GM19099 (cell line): ENCODE results near the gene IFNL4.

Experiments used
- POLR2A ChIP-seq: IDR thresholded peaks from 3 replicates; pipeline ENCODE4 v1.6.1; 2011; ENCODE audit warnings: low read depth; ENCODE audit not compliant: insufficient read length; ENCODE audit errors: extremely low read depth

IFNL4 gene

DNA sequence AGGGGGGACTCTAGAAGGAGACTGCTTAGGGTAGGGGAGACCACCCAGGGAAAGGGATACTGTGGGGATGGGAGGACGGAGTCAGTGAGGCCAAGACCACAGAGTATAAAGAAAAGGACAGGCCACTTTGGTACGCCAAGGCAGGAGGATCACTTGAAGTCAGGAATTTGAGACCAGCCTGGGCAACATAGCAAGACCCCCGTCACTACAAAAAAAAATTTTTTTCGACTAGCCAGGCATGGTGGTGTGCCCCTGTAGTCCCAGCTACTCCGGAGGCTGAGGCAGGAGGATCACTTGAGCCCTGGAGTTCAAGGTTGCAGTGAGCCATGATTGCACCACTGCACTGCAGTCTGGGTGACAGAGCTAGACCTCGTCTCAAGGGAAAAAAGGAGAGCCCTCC, 10.4 kb downstream of the IFNL4 start:
- TF ChIP-seq POLR2A: no peak

DNA sequence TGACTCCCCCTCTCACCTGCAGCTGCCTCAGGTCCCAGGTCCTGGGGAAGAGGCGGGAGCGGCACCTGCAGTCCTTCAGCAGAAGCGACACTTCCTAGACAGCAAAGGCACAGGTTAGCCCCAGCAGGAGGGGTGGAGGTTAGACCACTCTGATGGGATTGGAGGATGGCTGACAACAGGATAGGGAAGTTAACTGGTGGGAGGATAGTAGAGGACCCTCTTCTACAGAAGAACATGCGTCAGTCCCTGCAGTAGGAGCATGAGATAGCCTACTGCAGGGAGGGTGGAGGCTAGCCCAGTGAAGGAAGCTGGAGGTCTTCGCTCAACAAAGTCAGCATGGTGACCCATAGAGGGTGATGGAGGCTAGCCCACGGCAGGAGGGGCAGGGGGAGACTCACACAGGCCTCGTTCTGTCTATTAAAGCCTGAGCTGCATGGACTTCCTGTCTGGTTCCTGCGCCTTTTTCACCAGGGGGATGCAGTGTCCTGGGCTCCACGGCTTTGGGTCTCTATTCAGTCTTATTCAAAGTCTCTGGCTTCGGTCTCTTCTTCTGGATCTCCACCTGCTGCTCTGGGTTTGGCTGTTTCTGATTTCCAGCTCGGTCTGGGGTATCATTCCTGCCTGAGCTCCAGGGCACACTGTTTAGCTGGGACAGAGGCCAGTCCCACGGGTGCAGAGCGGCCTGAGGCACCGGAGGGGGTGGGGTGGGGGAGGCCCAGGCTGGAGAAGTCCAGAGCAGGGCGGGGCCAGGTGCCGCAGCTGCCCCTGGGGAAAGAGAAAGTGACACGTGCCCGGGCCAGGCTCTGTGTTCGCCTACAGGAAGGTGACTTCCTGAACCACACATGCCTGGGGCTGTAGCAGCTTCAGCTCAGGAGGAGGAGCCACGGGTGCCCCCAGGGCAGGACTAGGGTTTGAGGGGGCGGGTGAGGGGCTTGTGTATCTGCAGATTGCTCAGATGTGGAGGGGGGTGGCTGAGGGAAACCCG, 11.2 kb downstream of the IFNL4 start:
- TF ChIP-seq POLR2A: peak; percentile 18

DNA sequence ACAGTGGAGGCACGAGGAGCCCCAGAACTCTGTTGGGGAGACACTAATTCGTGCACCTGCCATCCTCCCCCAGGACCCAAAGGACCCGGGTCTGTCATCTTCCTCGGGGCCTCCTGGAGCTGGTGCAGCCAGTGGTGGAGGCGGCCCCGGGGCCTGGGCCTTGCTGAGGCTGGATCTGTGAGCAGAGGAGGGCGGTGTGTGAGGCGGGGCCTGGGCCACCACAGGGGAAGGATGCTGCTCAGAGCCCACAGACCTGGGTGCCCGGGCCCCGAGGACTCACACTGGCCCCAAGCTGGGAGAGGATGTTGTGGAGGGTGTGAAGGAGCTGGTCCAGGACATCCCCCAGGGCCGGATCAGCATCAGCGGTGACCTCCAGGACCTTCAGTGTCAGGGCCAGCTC, 12.1 kb downstream of the IFNL4 start:
- no peak for TF ChIP-seq POLR2A

DNA sequence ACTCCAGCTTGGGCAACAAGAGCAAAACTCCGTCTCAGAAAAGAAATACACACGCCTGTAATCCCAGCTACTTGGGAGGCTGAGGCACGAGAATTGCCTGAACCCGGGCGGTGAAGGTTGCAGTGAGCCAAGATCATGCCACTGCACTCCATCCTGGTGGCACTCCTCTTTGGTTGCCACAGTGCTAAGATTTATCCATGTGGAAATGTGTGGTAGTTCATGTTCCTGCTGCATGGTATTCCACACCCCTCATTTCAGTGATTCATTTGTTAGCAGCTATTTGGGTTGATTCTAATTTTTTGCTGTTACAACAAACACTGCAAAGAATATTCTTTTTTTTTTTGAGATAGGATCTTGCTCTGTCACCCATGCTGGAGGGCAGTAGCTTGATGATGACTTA, 15.9 kb downstream of the IFNL4 start:
- TF ChIP-seq POLR2A: no peak

DNA sequence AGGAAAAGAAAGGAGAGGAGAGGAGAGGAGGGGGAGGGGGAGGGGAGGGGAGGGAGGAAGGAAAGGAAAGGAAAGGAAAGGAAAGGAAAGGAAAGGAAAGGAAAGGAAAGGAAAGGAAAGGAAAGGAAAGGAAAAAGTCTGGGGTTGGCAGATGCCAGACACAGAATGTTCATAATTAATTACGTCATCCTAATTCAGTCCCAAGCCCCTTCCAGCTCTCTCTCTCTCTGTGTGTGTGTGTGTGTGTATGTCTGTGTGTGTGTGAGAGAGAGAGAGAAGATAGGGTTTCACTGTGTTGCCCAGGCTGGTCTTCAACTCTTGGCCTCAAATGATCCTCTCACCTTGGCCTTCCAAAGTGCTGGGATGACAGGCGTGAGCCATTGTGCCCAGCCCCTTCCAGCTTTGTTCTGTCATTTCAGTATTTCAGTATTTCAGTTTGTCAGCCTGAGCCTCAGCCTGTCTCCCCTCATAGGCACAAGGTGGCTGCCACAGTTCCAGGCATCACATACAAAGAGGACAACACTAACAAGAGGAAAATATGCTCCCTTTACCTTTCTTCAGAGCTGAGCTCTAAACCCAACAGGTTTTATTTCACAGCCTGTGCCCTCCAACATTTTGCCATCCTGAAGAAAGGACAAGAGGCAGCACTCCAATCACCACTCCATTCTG, 18.4 kb downstream of the IFNL4 start:
- no peak for TF ChIP-seq POLR2A

DNA sequence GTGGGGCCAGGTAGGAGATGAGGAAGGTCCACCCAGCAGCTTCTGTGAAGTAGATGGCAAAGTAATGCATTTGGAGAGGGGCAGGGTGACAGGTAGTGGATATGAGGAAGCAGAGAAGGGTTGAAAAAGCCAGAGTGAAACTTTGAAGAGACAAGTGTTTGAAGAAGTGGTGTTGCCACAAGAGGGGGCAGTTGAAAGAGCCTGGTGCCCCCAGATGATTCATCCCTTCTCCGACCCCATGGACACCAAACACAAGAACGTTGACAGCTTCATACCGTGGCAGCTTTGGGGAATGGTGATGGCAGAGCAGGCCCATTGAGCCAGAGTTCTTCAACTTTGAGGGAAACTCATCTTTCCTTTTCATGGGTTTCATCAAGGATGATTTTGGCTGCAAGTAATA, 23.7 kb downstream of the IFNL4 start:
- no peak for TF ChIP-seq POLR2A

DNA sequence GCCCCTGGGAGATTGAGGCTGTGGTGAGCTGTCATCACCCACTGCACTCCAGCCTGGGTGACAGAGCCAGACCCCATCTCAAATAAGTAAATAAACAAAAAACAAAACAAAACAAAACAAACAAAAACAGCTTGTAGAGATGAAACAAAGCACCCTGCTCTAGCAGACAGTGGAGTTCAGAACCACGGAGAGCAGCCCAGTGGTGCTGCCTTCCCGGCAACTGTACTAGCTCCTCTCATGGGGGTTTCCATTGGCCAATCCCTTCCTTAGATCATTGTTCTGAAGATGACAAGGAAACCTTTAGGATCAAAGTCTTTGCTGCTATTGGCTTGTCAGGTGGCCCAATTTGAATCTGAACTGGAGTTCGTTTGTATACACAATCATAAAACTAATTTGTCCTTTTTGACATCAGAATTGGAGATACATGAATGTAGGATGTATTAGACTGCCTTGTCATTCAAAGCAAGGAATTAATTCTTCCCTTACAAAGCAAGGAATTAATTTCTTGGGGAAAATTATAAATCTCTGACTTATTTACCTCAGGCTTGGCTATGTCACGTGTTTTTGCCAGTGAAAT, 24.9 kb downstream of the IFNL4 start:
- no peak for TF ChIP-seq POLR2A

DNA sequence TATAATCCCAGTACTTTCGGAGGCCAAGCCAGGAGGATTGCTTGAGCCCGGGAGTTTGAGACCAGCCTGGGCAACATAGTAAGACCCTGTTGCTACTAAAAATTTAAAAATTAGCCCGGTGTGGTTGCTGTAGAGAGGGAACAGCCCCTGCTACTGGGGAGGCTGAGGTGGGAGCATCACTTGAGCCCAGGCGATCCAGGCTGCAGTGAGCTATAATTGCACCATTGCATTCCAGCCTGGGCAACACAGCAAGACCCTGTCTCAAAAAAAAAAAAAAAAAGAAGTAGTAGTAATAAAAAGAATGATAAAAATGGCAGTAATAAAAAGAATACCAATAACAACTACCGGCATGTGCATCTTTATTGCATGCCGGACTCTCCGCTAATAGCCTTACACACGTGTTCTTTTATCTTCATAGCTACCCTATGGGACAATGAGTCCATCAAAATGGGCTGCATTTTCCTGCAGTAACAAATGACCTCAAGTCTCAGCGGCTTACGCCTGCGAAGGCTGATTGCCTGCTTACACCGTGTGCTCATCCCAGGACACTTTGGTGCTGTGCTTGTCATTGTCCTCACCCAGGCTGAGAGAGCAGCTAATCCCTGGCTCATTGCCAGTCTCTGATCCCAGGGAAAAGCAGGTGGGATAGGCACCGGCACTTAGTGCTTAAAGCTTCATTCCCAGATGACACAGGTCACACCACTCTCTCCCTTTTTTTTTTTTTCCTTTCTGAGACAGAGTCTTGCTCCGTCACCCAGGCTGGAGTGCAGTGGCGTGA, 30.2 kb downstream of the IFNL4 start:
- no peak for TF ChIP-seq POLR2A

DNA sequence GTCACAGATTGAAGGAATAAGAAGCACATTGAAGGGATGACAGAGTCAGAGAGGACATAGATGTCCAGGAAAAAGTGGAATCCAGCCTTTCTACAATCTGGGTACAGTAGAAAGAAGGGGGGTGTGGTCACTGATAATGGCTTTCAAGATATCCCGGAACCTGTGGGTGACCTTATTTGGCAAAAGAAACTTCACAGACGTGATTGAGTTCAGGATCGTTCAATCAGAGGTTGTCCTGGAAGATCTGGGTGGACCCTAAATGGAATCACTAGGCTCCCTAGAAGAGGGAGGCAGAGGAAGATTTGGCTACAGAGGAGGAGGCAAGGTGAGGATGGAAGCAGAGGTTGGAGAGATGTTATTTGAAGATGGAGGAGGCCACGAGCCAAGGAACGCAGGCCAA, 31.6 kb downstream of the IFNL4 start:
- TF ChIP-seq POLR2A: no peak

DNA sequence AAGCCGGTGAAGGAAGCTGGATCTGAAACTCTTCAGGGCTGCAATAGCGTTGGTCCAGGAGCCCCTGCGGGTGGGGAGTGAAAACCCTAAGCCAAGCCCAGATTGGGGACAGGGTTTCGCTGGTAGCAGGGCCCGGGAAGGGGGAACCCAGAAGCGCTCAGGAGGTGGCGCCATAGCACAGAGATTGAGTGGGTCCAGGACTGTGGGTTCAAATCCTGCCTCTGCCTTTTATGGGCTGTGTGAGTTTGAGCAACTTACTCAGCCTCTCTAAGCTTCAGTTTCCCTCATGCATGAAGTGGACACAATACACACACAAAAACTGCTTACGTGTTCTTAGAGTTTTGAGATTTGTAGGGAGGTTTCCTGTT, 36.3 kb downstream of the IFNL4 start:
- TF ChIP-seq POLR2A: no peak

DNA sequence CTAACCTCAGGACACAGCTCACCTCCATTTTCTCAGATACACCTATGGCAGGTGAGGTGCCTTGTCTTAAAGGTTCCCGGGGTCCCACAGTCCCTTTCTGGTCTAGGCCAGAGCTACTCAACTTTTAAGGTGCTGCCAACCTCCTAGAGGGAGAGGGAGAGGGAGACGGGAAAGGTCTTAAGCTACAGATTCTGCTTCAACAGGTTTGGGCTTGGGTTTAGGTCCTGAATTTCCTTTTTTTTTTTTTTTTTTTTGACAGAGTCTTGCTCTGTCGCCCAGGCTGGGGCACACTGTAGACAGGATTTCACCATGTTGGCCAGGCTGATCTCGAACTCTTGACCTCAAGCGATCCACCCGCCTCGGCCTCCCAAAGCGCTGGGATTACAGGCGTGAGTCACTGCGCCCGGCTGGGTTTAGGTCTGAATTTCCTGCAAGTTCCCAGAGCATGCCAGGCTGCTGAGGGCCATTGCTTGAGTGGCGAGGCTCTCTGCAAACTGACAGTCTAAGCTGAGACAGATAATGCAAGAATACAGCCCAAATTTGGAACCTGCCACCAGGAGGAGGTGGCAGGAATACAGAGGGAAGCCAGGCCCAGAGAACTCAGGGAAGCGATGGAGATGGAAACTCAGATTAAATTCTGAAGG, 36.8 kb downstream of the IFNL4 start:
- no peak for TF ChIP-seq POLR2A

DNA sequence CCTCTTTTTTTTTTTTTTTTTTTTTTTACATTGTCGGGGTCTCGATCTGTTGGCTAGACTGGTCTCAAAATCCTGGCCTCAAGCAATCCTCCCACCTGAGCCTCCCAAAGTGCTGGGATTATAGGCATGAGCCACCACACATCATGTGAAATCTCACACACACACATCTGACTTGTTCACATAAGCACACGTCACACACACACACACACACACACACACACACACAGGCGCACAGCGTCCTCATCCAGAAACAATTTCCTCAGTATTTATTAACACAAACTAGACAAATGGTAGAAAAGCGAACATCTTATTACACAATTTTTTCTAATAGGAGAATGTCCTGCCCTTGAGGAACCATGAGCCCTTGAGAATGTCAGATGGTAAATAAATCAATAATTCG, 39.5 kb downstream of the IFNL4 start:
- TF ChIP-seq POLR2A: no peak

DNA sequence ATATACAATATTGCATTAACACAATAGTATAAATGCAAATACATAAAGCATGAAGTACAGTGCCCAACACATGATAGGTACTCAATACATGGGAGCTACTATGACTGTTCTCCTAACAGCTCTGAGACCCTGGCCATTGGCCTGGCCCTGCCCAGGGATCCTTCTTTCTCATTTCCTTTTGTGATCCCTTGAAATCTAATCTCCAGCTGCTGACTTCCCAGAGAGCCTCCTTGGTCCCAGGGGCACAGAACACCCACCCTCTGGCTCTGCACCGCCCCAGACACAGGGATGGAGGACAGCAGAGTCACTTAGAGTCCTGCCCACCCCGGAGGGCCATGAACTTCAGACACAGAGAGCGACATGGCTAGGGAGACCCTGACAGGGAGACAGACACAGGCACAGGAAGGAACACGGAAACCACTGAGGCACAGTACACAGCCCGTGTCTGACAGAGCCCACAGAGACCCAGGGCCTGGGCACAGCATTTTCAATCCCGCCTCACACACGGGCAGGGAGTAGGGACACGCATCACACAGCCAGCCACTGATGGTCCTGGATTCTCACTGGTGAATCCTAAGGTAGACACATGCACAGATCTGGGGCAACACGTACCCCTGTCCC, 40.4 kb downstream of the IFNL4 start:
- no peak for TF ChIP-seq POLR2A

DNA sequence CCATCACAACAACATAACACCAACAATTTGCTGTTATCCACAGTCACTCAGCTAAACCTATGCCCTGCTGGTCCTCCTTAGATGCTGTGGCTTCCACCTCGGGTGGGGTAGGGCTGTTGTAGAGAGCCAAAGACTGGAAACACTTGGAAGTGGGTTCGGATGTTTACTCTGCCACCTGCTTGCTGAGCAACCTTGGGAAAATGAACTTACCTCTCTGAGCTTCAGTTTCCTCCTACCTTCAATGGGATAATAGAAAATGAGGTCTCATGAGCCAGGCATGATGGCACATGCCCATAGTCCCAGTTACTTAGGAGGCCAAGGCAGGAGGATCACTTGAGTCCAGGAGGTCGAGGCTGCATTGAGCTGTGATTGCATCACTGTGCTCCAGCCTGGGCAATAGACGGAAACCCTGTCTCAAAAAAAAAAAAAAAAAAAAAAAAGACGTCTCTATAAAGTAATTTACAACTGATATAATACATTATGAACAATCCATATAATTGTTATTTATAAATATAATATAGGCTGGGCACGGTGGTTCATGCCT, 41.3 kb downstream of the IFNL4 start:
- TF ChIP-seq POLR2A: no peak
